Measurements from ENCODE around the gene UBE2E3. TPM values are rescaled to one million over a fixed set of nuclear protein-coding genes. Genes with fewer than 3 reads are reported as not detected.

Gene UBE2E3
- total RNA-seq, 1 experiment from 2014 or later, result 180 TPM

DNA sequence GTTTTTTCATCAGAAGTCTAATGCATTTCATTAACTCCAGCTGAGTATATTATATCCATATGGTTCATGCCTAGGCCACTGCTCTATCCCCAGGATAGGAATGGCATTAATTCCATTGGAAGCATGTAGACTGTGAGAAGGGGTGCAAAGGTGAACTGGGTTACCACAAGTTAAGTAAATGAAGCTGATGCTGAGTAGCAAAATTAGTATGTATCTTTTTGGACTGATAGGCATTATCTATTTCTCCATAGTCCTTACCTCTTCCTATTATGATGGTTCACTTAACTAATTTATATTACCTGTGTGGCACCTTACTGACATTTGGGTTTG lies 24.9 kb downstream of the UBE2E3 start:
- Histone ChIP-seq H3K4me1 (replicated peaks; ENCODE audit: insufficient read depth) (no peaks in the 10 kb centered on the region), H3K9me3 (ENCODE audit: insufficient read depth, low read depth) (no peaks in the 10 kb centered on the region), H3K27me3 (ENCODE audit: insufficient read depth, low read depth) (no peaks in the 10 kb centered on the region), H3K36me3 (ENCODE audit: low read depth) (peaks cover 3% of the 10 kb centered on the region; the same call in 1 of the 2 replicates), H3K9me2 (ENCODE audit: insufficient read depth) (no peaks in the 10 kb centered on the region), H3K27ac (no peak overlapping the region), H3K4me2 (no peak overlapping the region), H3K79me2 (ENCODE audit: low read depth) (peaks cover 98% of the 10 kb centered on the region), H3K4me3 (no peak overlapping the region), H4K20me1 (ENCODE audit: insufficient read depth) (no peaks in the 10 kb centered on the region; the same call in 1 of the 2 replicates), H2AFZ (no peak overlapping the region), H3F3A (ENCODE audit: insufficient read depth, low read depth) (no peaks in the 10 kb centered on the region)
- no peak for DNase-seq
- TF ChIP-seq EZH2 (IDR thresholded peaks at IDR 0.05; ENCODE audit: low read depth), result no peak
- TF ChIP-seq, protein P1, sequence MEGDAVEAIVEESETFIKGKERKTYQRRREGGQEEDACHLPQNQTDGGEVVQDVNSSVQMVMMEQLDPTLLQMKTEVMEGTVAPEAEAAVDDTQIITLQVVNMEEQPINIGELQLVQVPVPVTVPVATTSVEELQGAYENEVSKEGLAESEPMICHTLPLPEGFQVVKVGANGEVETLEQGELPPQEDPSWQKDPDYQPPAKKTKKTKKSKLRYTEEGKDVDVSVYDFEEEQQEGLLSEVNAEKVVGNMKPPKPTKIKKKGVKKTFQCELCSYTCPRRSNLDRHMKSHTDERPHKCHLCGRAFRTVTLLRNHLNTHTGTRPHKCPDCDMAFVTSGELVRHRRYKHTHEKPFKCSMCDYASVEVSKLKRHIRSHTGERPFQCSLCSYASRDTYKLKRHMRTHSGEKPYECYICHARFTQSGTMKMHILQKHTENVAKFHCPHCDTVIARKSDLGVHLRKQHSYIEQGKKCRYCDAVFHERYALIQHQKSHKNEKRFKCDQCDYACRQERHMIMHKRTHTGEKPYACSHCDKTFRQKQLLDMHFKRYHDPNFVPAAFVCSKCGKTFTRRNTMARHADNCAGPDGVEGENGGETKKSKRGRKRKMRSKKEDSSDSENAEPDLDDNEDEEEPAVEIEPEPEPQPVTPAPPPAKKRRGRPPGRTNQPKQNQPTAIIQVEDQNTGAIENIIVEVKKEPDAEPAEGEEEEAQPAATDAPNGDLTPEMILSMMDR (conservative IDR thresholded peaks at IDR 0.05), result no peak
- CTCF ChIA-PET, result no interaction called here
- intact Hi-C loops (cut with micrococcal nuclease; ENCODE audit: unreplicated experiment), result no loop called here
- no TSS peak for BruUV-seq (replicated peaks)
- POLR2A ChIA-PET (ENCODE audit: unreplicated experiment), result no interaction called here

DNA sequence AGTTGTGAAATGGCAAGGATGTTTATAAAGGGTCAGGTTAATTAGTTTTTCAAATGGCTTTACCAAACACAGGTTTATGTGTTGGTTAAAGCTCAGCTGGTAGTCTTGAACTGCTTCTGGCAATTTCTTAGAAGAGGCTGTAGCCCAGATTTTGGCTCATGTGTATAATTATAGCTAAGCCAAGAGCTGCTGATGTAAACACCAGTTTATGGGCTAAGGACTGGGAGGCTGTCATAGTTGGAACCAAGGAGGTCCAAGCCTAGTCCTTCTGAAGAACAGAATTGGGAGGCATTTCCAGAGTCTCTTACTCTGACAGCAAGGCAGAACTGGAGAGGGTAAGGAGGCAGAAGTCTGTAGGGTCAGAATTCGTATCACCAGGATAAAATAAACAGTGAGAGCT lies 25.4 kb downstream of the UBE2E3 start:
- no peak for TF ChIP-seq EZH2 (IDR thresholded peaks at IDR 0.05; ENCODE audit: low read depth)
- TF ChIP-seq, protein P1 (conservative IDR thresholded peaks at IDR 0.05), result no peak
- peaks cover 3% of the 10 kb centered on the region; the same call in 1 of the 2 replicates for H3K36me3 ChIP-seq (ENCODE audit: low read depth)
- POLR2A ChIA-PET (ENCODE audit: unreplicated experiment), result no interaction called here

DNA sequence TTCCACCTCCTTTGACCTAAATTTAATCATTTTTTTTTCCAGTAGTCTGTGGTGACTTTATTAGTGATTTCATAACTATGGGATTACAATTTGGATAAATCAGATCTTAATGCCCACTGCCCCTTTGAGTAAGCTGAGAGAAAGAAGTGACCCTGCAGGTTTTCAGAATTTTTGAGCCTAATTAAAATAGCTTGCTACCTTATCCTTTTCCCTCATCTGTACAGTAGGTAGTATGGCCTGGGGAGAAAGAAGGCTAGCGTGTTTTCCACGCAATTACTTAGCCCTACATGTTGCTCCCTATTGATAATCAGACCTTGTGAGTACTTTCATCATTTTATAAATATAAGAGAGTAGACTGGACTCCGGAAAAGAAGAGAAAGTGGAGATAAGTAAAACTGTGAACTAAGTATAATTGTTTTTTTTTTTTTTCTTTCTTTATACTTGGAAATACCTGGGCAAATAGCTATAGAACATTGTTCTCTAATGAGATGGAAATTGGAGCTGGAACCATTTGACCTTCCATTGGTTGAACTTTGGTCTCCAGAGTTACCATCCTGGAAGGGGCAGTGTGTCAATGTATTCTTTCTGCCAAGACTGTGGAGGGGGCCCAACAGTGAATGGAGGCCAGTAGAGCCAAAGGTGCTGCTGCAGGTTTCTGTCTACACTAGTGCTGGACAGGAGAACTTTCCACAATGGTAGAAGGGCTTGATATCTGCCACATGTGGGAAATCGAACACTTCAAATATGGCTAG lies 26.9 kb downstream of the UBE2E3 start:
- intact Hi-C loops (cut with micrococcal nuclease; ENCODE audit: unreplicated experiment), result no loop called here
- CTCF ChIA-PET, result no interaction called here

More for the DNA sequence above, 25.4 kb downstream of the UBE2E3 start:
- DNase-seq, result no peak
- Histone ChIP-seq H3K4me2 (no peak overlapping the region), H3K9me2 (ENCODE audit: insufficient read depth) (no peaks in the 10 kb centered on the region), H3K4me3 (no peak overlapping the region), H3K79me2 (ENCODE audit: low read depth) (peaks cover 98% of the 10 kb centered on the region), H3K27me3 (ENCODE audit: insufficient read depth, low read depth) (no peaks in the 10 kb centered on the region), H4K20me1 (ENCODE audit: insufficient read depth) (no peaks in the 10 kb centered on the region; the same call in 1 of the 2 replicates), H3K9me3 (ENCODE audit: insufficient read depth, low read depth) (no peaks in the 10 kb centered on the region), H3F3A (ENCODE audit: insufficient read depth, low read depth) (no peaks in the 10 kb centered on the region), H2AFZ (no peak overlapping the region), H3K27ac (no peak overlapping the region), H3K4me1 (replicated peaks; ENCODE audit: insufficient read depth) (no peaks in the 10 kb centered on the region)
- BruUV-seq (replicated peaks), result no TSS peak
- CTCF ChIA-PET, result no interaction called here
- intact Hi-C loops (cut with micrococcal nuclease; ENCODE audit: unreplicated experiment), result no loop called here

More for the DNA sequence above, 26.9 kb downstream of the UBE2E3 start:
- DNase-seq, result no peak
- Histone ChIP-seq H2AFZ (no peak overlapping the region), H3K4me3 (no peak overlapping the region), H3K9me2 (ENCODE audit: insufficient read depth) (no peaks in the 10 kb centered on the region), H4K20me1 (ENCODE audit: insufficient read depth) (no peaks in the 10 kb centered on the region; the same call in 1 of the 2 replicates), H3K36me3 (ENCODE audit: low read depth) (peaks cover 10% of the 10 kb centered on the region), H3F3A (ENCODE audit: insufficient read depth, low read depth) (no peaks in the 10 kb centered on the region), H3K9me3 (ENCODE audit: insufficient read depth, low read depth) (no peaks in the 10 kb centered on the region), H3K27me3 (ENCODE audit: insufficient read depth, low read depth) (no peaks in the 10 kb centered on the region), H3K27ac (no peak overlapping the region), H3K4me1 (replicated peaks; ENCODE audit: insufficient read depth) (no peaks in the 10 kb centered on the region), H3K79me2 (ENCODE audit: low read depth) (peaks cover 98% of the 10 kb centered on the region), H3K4me2 (no peak overlapping the region)
- TF ChIP-seq EZH2 (IDR thresholded peaks at IDR 0.05; ENCODE audit: low read depth), result no peak
- TF ChIP-seq, protein P1 (conservative IDR thresholded peaks at IDR 0.05), result no peak
- no TSS peak for BruUV-seq (replicated peaks)
- POLR2A ChIA-PET (ENCODE audit: unreplicated experiment), result interaction anchor here (0.7 kb wide), 1 partner anchor 39 kb away, joined by 3 read pairs; no protein-coding TSS in a partner anchor

All from PC-9 (cell line).